ENCODE results near the gene NPFF. TPM values are rescaled to one million over a fixed set of nuclear protein-coding genes. Genes with fewer than 3 reads are reported as not detected.

NPFF gene
- total RNA-seq, 2 donors from 2014 or later = 9.1 TPM; not detected in 1

- Histone ChIP-seq H3K27me3 (replicated peaks; ENCODE audit: insufficient read depth) (no peaks in the 10 kb centered on the region), H3K36me3 (no peaks in the 10 kb centered on the region), H3K9me3 (no peaks in the 10 kb centered on the region), H3K27ac (peak overlapping the region; percentile 83 to 90), H3K4me3 (peak overlapping the region; percentile 83), H3K4me1 (ENCODE audit: control insufficient read depth in 1 of 2, low read depth in 2 of 2) (peaks cover 13 to 34% of the 10 kb centered on the region in 2 donors)
- TF ChIP-seq CTCF (IDR thresholded peaks at IDR 0.05) = no peak
- DNase-seq (ENCODE audit: low spot score) (no peak), ATAC-seq (ENCODE audit: insufficient number of reproducible peaks, low FRiP score, low read depth) (no peak)
Observed at GRCh38 chr12:53493610-53494391, 13.5 kb downstream of the NPFF start.

GRCh38 chr12:53492830-53493609 is 14.3 kb downstream of the NPFF start:
- Histone ChIP-seq H3K4me3 (peak overlapping the region; percentile 83), H3K27me3 (replicated peaks; ENCODE audit: insufficient read depth) (no peaks in the 10 kb centered on the region), H3K27ac (peak overlapping the region; percentile 83 to 90), H3K36me3 (no peaks in the 10 kb centered on the region), H3K9me3 (no peaks in the 10 kb centered on the region), H3K4me1 (ENCODE audit: control insufficient read depth in 1 of 2, low read depth in 2 of 2) (peaks cover 10 to 26% of the 10 kb centered on the region in 2 donors)
- peak; percentile 92 for ATAC-seq (ENCODE audit: insufficient number of reproducible peaks, low FRiP score, low read depth)
- TF ChIP-seq CTCF (IDR thresholded peaks at IDR 0.05) = no peak
- peak; percentile 78 for DNase-seq (ENCODE audit: low spot score)

- TF ChIP-seq CTCF (IDR thresholded peaks at IDR 0.05) = no peak
- ATAC-seq (ENCODE audit: insufficient number of reproducible peaks, low FRiP score, low read depth) (no peak), DNase-seq (ENCODE audit: low spot score) (no peak)
- Histone ChIP-seq H3K4me1 (ENCODE audit: control insufficient read depth in 1 of 2, low read depth in 2 of 2) (peaks cover 10 to 25% of the 10 kb centered on the region in 2 donors), H3K27me3 (replicated peaks; ENCODE audit: insufficient read depth) (no peaks in the 10 kb centered on the region), H3K9me3 (no peaks in the 10 kb centered on the region), H3K36me3 (no peaks in the 10 kb centered on the region), H3K4me3 (peak overlapping the region; percentile 83), H3K27ac (peak overlapping the region; percentile 83 to 90)
Observed at GRCh38 chr12:53492188-53492587, 15.1 kb downstream of the NPFF start.

GRCh38 chr12:53489242-53489864 is 17.9 kb downstream of the NPFF start:
- Histone ChIP-seq H3K27ac (no peak overlapping the region), H3K9me3 (no peaks in the 10 kb centered on the region), H3K4me1 (ENCODE audit: control insufficient read depth in 1 of 2, low read depth in 2 of 2) (peaks cover 10 to 25% of the 10 kb centered on the region in 2 donors), H3K4me3 (no peak overlapping the region), H3K36me3 (peaks cover 17% of the 10 kb centered on the region), H3K27me3 (replicated peaks; ENCODE audit: insufficient read depth) (no peaks in the 10 kb centered on the region)
- ATAC-seq (ENCODE audit: insufficient number of reproducible peaks, low FRiP score, low read depth) (no peak), DNase-seq (ENCODE audit: low spot score) (no peak)
- no peak for TF ChIP-seq CTCF (IDR thresholded peaks at IDR 0.05)
